ENCODE data around the gene PEX3.

GRCh38 chr6:143410859-143411270, 39.7 kb upstream of the PEX3 start:
- TF ChIP-seq GATA2 (IDR thresholded peaks at IDR 0.05; ENCODE audit: low read depth, low read length) = no peak
- TF ChIP-seq GATA3 (IDR thresholded peaks at IDR 0.05; ENCODE audit: low read depth, low read length) = no peak
